PC-3 (cell line): Measurements from ENCODE around the gene C2CD3.

Experiments used
- CTCF ChIP-seq: fragments of 300-600 bp; sonication (generic); conservative IDR thresholded peaks from 2 replicates; pipeline ENCODE4 v1.5.1; 2017; ENCODE audit warnings: antibody characterized with exemption, low read depth, mild to moderate bottlenecking, low read length
- EZH2phosphoT487 ChIP-seq: fragments of 300-600 bp; sonication (generic); IDR thresholded peaks from 2 replicates; pipeline ENCODE4 v1.6.1; 2018; ENCODE audit warnings: mild to moderate bottlenecking, antibody characterized with exemption, low read length, borderline replicate concordance

DNA sequence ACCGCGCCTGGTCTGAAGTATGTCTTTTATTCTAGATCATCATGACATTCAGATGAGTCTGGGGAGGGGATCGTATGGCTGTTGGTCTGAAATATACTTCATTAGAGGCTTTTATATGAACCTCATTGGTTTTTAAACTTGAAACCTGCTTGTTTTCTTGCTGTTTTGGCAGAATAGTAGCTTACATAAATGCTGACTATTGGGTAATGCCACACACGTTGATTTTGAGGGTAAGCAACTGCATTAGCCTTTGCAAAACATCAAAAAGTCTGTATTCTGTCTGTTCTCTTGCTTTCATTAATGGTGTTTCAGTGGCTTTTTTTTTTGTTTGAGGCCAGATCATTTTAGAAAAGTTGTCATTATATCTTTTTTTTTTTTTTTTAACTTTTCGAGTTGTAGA is 14.5 kb upstream of the C2CD3 start:
- TF ChIP-seq CTCF (no peak), EZH2phosphoT487 (no peak)
